Measurements from ENCODE around the gene RELN. TPM values are rescaled to one million over a fixed set of nuclear protein-coding genes. Genes with fewer than 3 reads are reported as not detected.

RELN gene
- total RNA-seq, 1 donor from 2014 or later: 17.5 TPM

GRCh38 chr7:103540338-103540737 lies 449.1 kb downstream of the RELN start:
- Mint-ChIP-seq H3K9me3 (no peaks in the 10 kb centered on the region), H3K4me1 (ENCODE audit: unreplicated experiment) (no peaks in the 10 kb centered on the region), H3K27ac (no peak overlapping the region), H3K36me3 (no peaks in the 10 kb centered on the region), H3K27me3 (no peaks in the 10 kb centered on the region), H3K4me3 (no peak overlapping the region)
- no peak for DNase-seq (ENCODE audit: extremely low spot score, unreplicated experiment)
- no peak for TF ChIP-seq CTCF (conservative IDR thresholded peaks at IDR 0.05)

GRCh38 chr7:103539875-103540274 lies 449.6 kb downstream of the RELN start:
- no peak overlapping the region for H3K27ac Mint-ChIP-seq
- no peaks in the 10 kb centered on the region for H3K9me3 Mint-ChIP-seq
- H3K36me3 Mint-ChIP-seq: no peaks in the 10 kb centered on the region
- TF ChIP-seq CTCF (conservative IDR thresholded peaks at IDR 0.05): no peak
- no peaks in the 10 kb centered on the region for H3K4me1 Mint-ChIP-seq (ENCODE audit: unreplicated experiment)
- no peak overlapping the region for H3K4me3 Mint-ChIP-seq
- H3K27me3 Mint-ChIP-seq: no peaks in the 10 kb centered on the region
- no peak for DNase-seq (ENCODE audit: extremely low spot score, unreplicated experiment)

GRCh38 chr7:103538964-103539709 lies 450.3 kb downstream of the RELN start:
- no peak for TF ChIP-seq CTCF (conservative IDR thresholded peaks at IDR 0.05)
- H3K4me3 Mint-ChIP-seq: no peak overlapping the region
- H3K9me3 Mint-ChIP-seq: no peaks in the 10 kb centered on the region
- H3K27ac Mint-ChIP-seq: no peak overlapping the region
- H3K36me3 Mint-ChIP-seq: no peaks in the 10 kb centered on the region
- DNase-seq (ENCODE audit: extremely low spot score, unreplicated experiment): no peak
- H3K4me1 Mint-ChIP-seq (ENCODE audit: unreplicated experiment): no peaks in the 10 kb centered on the region
- no peaks in the 10 kb centered on the region for H3K27me3 Mint-ChIP-seq

GRCh38 chr7:103533761-103534160 lies 455.7 kb downstream of the RELN start:
- Mint-ChIP-seq H3K4me3 (no peak overlapping the region), H3K9me3 (no peaks in the 10 kb centered on the region), H3K4me1 (ENCODE audit: unreplicated experiment) (no peaks in the 10 kb centered on the region), H3K27me3 (no peaks in the 10 kb centered on the region), H3K36me3 (no peaks in the 10 kb centered on the region), H3K27ac (no peak overlapping the region)
- TF ChIP-seq CTCF (conservative IDR thresholded peaks at IDR 0.05): no peak
- no peak for DNase-seq (ENCODE audit: extremely low spot score, unreplicated experiment)

GRCh38 chr7:103532955-103533354 lies 456.5 kb downstream of the RELN start:
- Mint-ChIP-seq H3K4me1 (ENCODE audit: unreplicated experiment) (no peaks in the 10 kb centered on the region), H3K36me3 (no peaks in the 10 kb centered on the region), H3K9me3 (no peaks in the 10 kb centered on the region), H3K4me3 (no peak overlapping the region), H3K27ac (no peak overlapping the region), H3K27me3 (no peaks in the 10 kb centered on the region)
- no peak for TF ChIP-seq CTCF (conservative IDR thresholded peaks at IDR 0.05)
- DNase-seq (ENCODE audit: extremely low spot score, unreplicated experiment): no peak

Data from type B pancreatic cell (in vitro differentiated cells).